HG02588 (cell line): ENCODE measurements around the gene PALLD.

ENCODE experiments used
- ATAC-seq: cut with Tn5 transposase; IDR thresholded peaks from one replicate; pipeline ENCODE4 v1.9.1; 2021; ENCODE audit warnings: mild to moderate bottlenecking, moderate library complexity; ENCODE audit not compliant: unreplicated experiment

Gene PALLD

GRCh38 chr4:168637872-168638756 is 141.3 kb downstream of the PALLD start:
- ATAC-seq: no peak

GRCh38 chr4:168639914-168640313 is 143.1 kb downstream of the PALLD start:
- no peak for ATAC-seq

- ATAC-seq: no peak
These were observed 144.9 kb downstream of the PALLD start for GRCh38 chr4:168641811-168642140.

- ATAC-seq: no peak
These were observed 145.7 kb downstream of the PALLD start for GRCh38 chr4:168642591-168642990.

DNA sequence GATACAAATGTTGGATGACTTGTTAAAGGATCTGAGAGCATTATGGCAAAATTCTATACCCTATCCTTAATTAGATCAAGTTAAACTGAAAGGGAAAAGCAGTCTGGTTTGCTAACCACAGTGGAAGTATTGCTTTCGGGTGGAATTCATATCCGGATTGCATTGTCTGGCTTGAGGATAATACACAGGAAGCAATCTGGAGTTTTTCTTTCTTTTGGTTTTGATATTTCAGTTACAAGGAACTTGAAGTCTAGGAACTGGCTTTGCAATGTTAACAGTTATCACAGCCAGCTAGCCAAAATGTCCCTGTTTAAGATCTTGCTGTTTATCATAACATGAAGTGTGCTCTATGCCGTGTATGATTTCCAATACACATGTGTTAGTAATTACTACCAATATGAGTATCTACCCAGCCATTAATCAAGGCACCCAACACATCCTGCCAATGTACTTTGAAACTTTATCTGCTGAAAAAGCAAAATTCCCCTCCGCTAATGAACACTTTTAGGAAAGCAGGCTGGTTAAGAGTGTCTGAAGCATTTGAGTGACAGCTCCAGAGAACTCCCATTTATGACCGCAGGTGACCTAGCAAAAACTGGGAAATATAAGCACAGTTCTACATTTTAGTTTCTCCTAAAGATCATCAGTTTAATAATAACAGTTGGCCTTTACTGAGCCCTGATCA is 146.4 kb downstream of the PALLD start:
- no peak for ATAC-seq

DNA sequence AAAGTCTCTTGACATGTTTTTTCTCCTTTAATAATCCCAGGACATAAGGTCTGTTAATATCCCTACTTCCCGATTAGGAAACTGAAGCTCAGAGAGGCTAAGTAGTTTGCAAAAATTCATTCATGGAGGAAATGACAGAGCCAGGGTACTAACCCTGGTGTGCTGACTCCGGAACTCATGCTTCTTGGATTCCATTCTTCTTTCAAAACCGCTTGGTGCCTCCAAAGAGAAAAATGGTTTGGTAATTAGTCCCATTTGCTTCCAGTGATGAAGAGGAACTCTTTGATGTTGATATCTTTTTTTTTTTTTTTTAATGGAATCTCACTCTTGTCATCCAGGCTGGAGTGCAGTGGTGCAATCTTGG is 146.9 kb downstream of the PALLD start:
- ATAC-seq: no peak

- ATAC-seq: no peak
These were observed 149.3 kb downstream of the PALLD start for GRCh38 chr4:168646001-168646768.

DNA sequence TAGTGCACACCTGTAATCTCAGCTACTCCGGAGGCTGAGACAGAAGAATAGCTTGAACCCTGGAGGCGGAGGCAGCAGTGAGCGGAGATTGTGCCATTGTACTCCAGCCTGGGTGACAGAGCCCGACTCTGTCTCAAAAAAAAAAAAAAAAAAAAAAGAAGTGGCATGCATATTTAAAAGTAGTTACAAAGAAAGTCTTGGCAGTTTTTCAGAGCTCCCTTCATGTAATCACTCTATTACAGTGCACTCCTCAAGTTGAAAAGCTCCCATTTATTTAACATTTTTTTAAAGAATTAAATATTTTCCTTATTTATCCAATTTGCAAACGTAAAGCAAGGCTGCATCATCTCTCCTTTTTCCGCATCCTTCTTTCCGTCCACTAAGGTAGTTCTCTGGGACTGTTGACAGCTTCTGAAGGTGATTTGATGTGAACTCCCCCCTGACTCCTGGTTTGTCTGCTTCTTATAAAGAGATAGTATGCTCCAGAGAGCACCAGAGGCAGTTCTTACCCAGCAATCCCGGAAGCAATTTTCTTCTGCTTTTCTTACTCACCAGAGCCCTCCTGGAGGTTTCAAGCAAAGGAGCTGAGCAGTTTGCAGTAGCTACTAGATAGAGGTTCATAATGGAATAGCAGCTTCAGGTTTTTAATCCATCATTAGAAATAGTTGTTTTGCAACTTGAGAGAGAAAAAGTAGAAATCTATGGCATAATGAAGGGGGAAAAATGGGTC is 151.0 kb downstream of the PALLD start:
- no peak for ATAC-seq

- no peak for ATAC-seq
These were observed 151.6 kb downstream of the PALLD start for GRCh38 chr4:168648494-168648893.

DNA sequence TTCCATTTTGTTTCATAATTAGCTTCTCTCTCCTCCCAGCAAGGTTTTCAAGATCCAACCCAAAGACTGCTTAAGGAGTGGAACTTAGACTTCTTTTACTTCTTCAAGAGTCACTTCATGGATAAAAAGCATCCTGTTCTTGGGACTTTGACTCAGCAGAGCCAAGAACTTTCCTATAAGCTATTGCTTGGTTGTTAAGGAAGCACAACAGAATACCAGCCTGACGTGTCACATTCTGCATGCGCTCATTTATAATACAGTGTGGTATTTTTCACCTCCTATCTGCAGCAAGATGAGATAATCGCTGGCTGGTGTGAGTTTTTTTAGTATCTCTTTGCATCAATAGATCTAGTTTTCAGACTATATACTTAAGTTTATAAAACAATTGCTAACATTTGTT is 152.1 kb downstream of the PALLD start:
- ATAC-seq: no peak

DNA sequence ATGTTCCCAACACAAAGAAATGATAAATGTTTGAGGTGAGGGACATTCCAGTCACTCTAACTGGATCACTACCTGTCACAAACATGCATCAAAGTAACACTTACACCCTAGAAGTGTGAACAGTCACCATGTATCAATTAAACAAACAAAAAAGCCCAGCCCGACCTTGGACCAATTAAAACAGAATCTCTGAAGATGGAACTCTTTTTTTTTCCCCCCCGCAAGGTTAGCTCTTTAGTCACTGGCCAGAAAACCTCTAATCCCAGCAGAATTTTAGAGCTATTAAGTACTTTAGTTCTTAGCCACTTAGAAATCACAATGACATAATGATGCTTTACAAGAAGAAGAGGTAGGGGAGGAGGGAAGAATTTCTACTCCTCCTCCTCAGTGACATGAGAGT is 154.5 kb downstream of the PALLD start:
- ATAC-seq: no peak

- no peak for ATAC-seq
These were observed 155.0 kb downstream of the PALLD start for GRCh38 chr4:168651864-168652263.

DNA sequence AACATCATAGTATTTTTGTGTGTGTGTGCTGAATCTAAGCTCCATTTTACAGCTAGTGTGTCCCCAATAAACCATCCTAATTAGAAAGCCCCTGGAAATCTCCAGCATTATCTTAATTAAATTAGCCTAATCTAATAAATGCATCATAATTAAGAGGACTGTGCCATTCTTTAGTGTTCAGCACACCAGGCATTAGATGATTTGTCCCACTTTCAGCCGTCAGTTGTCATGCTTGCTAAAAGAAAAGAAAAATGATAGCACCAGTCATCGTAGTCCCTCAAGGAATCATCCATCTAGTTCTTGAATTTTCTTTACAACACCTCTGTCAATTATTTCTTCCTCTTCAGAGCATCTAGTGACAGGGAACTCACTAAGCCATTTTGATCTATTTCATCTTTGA is 155.9 kb downstream of the PALLD start:
- no peak for ATAC-seq

- ATAC-seq: no peak
These were observed 157.4 kb downstream of the PALLD start for GRCh38 chr4:168654104-168654847.

GRCh38 chr4:168654848-168655174 is 158.0 kb downstream of the PALLD start:
- no peak for ATAC-seq

DNA sequence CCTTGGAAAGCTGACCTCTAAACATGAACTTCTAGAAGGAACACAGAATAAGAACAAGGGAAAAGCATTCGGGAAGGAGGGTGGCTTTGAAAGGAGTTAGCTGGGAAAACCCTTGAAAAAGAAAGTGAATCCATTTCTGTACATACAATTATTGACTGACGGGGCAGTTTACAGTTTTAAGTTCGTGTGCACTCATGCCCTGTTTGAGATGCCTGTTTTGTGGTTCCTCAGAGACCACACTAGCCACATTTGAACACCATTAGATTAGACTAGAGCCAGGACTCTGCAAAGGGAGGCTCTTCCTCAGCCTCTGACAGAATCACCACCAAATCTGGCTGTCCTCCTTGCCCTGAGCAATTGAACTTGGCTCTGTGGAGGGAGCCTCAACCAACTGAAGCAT is 158.3 kb downstream of the PALLD start:
- ATAC-seq: no peak

DNA sequence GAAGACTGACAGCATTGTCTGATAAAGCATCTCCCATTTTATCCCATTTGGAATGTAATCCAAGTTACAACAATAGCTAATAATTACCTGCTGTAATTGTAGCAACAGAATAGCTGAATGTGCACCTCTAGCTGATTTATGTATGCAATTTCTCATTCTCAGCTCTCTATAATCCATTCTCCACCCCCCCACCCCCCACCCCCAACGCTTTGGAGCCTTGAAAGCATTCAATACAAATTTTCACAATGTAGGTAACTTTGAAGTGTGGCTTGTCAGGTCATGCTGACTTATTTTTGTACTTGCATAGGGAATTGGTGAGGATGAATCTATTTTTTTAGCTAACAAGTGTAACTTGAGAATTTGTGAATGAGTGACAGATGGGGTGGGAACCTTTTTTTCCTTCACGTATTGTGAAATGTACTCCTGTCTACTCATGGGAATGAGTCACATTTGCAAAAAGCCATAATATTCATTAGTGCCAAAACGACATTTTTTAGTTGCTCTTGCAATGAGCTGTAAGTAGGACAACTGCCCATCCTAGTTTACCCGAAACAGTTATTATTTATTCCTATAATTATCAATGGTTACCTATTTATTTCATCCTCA is 159.3 kb downstream of the PALLD start:
- ATAC-seq: no peak

DNA sequence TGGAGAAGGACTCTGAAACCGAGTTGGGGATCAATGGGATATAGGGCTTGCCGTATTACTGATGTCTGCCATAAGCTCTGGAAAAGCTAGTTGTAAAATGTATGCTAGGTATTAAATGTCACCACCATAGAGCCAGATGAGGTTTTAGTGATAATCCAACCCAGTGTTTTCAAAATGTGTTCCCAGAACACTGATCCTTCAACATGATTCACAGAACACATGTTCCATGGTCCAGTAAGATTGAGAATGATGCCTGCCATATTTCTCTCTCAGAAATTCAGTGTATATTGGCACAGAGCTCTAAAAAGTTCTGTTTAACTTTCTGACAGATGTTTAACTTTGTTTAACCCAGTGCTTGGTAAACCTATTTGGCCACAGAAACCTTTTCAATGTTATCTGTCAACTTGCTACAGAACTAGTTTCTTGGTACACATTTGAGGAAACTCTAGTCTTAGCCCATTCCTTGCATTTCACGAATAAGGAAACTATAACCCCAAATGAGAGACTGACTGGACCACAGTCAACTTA is 160.2 kb downstream of the PALLD start:
- no peak for ATAC-seq

GRCh38 chr4:168658751-168659150 is 161.9 kb downstream of the PALLD start:
- no peak for ATAC-seq
